Suprapubic skin (tissue), 4 donors: ENCODE measurements around the gene CAVIN1.

Source experiments
- EP300 ChIP-seq: sonication (generic); formaldehyde crosslinking; IDR thresholded peaks from one replicate; pipeline ENCODE4 v1.6.1; 2017; ENCODE audit warnings: antibody characterized with exemption
- POLR2AphosphoS5 ChIP-seq, 3 donors: sonication (generic); formaldehyde crosslinking; IDR thresholded peaks; one replicate each; pipeline ENCODE4 v1.6.1; 2017; ENCODE audit warnings: antibody characterized with exemption in 3 of 3
- TF ChIP-seq, protein P1 (sequence below), 2 donors: fragments of 200-600 bp in 1 of 2; fragments of 450-650 bp in 1 of 2; sonication (generic) in 1 of 2; IDR thresholded peaks; one replicate each; pipeline ENCODE4 v1.5.1; 2016 to 2019; ENCODE audit warnings: antibody characterized with exemption in 2 of 2, mild to moderate bottlenecking in 1 of 2, moderate library complexity in 1 of 2

DNA sequence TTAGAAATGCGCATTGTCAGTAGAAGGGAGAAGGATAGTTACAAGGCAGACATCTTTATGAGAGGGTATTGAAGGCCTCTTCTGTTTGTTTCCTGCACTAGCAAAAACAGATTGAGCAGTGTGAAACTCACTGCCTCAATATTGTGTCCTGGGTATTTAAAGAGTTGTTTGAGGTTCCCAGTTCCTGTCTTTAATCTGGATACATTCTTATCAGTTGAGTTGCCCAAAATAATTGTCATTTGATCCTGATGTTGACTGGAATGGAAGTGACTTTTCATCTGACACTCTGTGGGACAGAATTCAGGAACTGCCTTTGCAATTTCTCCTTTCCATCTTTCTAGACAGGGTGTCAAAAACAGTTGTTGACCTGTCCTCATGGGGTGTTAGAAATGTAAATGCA, 37.3 kb upstream of the CAVIN1 start:
- TF ChIP-seq, protein P1, sequence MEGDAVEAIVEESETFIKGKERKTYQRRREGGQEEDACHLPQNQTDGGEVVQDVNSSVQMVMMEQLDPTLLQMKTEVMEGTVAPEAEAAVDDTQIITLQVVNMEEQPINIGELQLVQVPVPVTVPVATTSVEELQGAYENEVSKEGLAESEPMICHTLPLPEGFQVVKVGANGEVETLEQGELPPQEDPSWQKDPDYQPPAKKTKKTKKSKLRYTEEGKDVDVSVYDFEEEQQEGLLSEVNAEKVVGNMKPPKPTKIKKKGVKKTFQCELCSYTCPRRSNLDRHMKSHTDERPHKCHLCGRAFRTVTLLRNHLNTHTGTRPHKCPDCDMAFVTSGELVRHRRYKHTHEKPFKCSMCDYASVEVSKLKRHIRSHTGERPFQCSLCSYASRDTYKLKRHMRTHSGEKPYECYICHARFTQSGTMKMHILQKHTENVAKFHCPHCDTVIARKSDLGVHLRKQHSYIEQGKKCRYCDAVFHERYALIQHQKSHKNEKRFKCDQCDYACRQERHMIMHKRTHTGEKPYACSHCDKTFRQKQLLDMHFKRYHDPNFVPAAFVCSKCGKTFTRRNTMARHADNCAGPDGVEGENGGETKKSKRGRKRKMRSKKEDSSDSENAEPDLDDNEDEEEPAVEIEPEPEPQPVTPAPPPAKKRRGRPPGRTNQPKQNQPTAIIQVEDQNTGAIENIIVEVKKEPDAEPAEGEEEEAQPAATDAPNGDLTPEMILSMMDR (IDR thresholded peaks at IDR 0.05), result no peak
- TF ChIP-seq POLR2AphosphoS5 (IDR thresholded peaks at IDR 0.05) (no peak), EP300 (no peak)
